ENCODE data around the gene NUFIP1.

DNA sequence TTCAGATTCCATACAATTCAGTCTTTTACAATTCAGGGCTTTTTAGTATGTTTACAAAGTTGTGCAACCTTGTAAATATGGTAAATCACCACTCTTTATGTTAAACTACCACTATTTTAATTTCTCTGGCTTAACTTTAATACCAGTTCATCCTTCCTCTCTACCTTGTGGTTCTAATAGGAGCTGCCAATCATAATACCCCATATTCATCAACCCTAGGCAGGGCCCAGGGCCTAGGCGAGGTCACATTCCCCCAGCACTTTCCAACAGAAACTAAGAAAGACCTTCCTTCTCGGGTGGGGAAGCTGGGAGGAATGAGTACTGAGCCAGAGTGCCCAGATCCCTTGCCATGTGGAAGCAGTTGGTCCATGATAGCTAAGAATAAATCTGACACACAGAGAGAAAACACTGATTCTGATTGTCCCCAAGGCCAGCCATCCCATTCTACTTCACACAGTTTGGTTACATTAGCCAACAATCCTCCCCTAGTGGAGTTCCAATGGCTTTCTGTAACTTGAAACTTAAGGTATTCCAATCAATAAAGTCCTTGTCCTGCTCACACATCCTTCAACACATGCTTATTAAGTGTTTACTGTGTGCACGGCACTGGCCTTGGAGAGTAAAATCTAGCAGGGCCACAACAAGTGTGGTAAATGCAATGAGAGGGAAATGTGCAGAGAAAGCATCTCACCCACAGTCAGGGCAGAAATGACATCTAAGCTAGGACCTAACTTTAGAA lies 76.8 kb downstream of the NUFIP1 start:
- TF ChIP-seq, protein P1, sequence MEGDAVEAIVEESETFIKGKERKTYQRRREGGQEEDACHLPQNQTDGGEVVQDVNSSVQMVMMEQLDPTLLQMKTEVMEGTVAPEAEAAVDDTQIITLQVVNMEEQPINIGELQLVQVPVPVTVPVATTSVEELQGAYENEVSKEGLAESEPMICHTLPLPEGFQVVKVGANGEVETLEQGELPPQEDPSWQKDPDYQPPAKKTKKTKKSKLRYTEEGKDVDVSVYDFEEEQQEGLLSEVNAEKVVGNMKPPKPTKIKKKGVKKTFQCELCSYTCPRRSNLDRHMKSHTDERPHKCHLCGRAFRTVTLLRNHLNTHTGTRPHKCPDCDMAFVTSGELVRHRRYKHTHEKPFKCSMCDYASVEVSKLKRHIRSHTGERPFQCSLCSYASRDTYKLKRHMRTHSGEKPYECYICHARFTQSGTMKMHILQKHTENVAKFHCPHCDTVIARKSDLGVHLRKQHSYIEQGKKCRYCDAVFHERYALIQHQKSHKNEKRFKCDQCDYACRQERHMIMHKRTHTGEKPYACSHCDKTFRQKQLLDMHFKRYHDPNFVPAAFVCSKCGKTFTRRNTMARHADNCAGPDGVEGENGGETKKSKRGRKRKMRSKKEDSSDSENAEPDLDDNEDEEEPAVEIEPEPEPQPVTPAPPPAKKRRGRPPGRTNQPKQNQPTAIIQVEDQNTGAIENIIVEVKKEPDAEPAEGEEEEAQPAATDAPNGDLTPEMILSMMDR (IDR thresholded peaks at IDR 0.05): no peak
- TF ChIP-seq POLR2AphosphoS5 (IDR thresholded peaks at IDR 0.05) (no peak), POLR2A (IDR thresholded peaks at IDR 0.05) (no peak)

All from stomach (tissue), 4 donors.